K562 (cell line): ENCODE results near the gene RTBDN. TPM values are rescaled to one million over a fixed set of nuclear protein-coding genes. Genes with fewer than 3 reads are reported as not detected.

Source experiments
- ARHGAP35 ChIP-seq: fragments of 450-650 bp; IDR thresholded peaks from 2 replicates; pipeline ENCODE4 v1.6.1; 2018; ENCODE audit not compliant: partially characterized antibody
- DACH1 ChIP-seq: fragments of 450-650 bp; IDR thresholded peaks from 2 replicates; pipeline ENCODE4 v1.6.1; 2018; ENCODE audit not compliant: partially characterized antibody
- HNRNPUL1 ChIP-seq: fragments of 200-400 bp; formaldehyde crosslinking; IDR thresholded peaks from 2 replicates; pipeline ENCODE4 v1.6.1; 2017; ENCODE audit warnings: low read length
- KDM2B ChIP-seq: fragments of 250-450 bp; sonication (Bioruptor Pico); IDR thresholded peaks from 2 replicates; pipeline ENCODE4 v1.8.0; 2021; ENCODE audit warnings: mild to moderate bottlenecking, moderate library complexity
- MECOM ChIP-seq: fragments of 250-450 bp; sonication (Bioruptor Pico); IDR thresholded peaks from 2 replicates; pipeline ENCODE4 v1.8.0; 2022; ENCODE audit warnings: inconsistent platforms
- NR2F6 ChIP-seq: fragments of 450-650 bp; formaldehyde crosslinking; IDR thresholded peaks from 2 replicates; pipeline ENCODE4 v1.4.0; 2020; ENCODE audit warnings: mild to moderate bottlenecking
- POLR2H ChIP-seq: IDR thresholded peaks from 2 replicates; pipeline ENCODE4 v1.6.1; 2016; ENCODE audit warnings: missing genetic modification characterization, low read depth, mild to moderate bottlenecking, control low read depth, missing compliant biosample characterization, moderate library complexity
- PTRF ChIP-seq: fragments of 450-650 bp; IDR thresholded peaks from 2 replicates; pipeline ENCODE4 v1.6.1; 2016; ENCODE audit warnings: mild to moderate bottlenecking, missing genetic modification characterization, missing compliant biosample characterization
- SIN3A ChIP-seq, 2 experiments: fragments of 150-350 bp in 1 of 2; IDR thresholded peaks; 2 replicates each; pipeline ENCODE4 v1.6.1; 2011 to 2016; ENCODE audit warnings: borderline replicate concordance in 2 of 2, low read depth in 2 of 2, low read length in 2 of 2, mild to moderate bottlenecking in 2 of 2, moderate library complexity in 2 of 2; ENCODE audit not compliant: control insufficient read depth in 1 of 2
- SMC3 ChIP-seq: conservative IDR thresholded peaks from 2 replicates; pipeline ENCODE4 v1.6.1; 2011; ENCODE audit warnings: low read depth, low read length, improper control_type of control experiment; ENCODE audit not compliant: insufficient read depth
- TOE1 ChIP-seq, 2 experiments: fragments of 450-650 bp in 1 of 2; sonication (generic) in 1 of 2; formaldehyde crosslinking in 1 of 2; IDR thresholded peaks; 2 replicates each; pipeline versions ENCODE4 v1.7.1 to v1.8.0; 2016 to 2022; ENCODE audit warnings: borderline replicate concordance in 2 of 2, mild to moderate bottlenecking in 2 of 2, antibody characterized with exemption in 1 of 2, inconsistent platforms in 1 of 2, low read depth in 1 of 2, missing genetic modification reagents in 1 of 2, moderate library complexity in 1 of 2
- ZNF766 ChIP-seq: fragments of 200-800 bp; sonication (Bioruptor generic); conservative IDR thresholded peaks from 2 replicates; pipeline ENCODE4 v1.6.1; 2016; ENCODE audit warnings: missing genetic modification characterization, missing compliant biosample characterization
- ZNF77 ChIP-seq: fragments of 250-450 bp; sonication (Bioruptor Pico); IDR thresholded peaks from 2 replicates; pipeline ENCODE4 v1.5.0; 2020
- polyA plus RNA-seq, 8 experiments: library from polyadenylated mRNA; depleted of rRNA in 4 of 8; stranded (reverse) in 5 of 8; unstranded in 3 of 8; fragments of >200 nt; fragmentation: Nextera tagmentation in 2 of 8; fragmentation: Illumina TruSeq in 1 of 8; extraction: Ambion mirVana in 2 of 8; extraction: Trizol in 1 of 8; gene quantifications; 2 replicates each; pipeline versions ENCODE4 v1.2.1 to v1.2.3, GENCODE V29; 2011 to 2014; ENCODE audit warnings: inconsistent platforms in 1 of 8, missing spikeins in 1 of 8
- total RNA-seq, 7 experiments: library from RNA; depleted of rRNA in 6 of 7; stranded (reverse); fragments of >200 nt in 6 of 7; fragmentation: Illumina TruSeq in 2 of 7; extraction: Trizol in 2 of 7; gene quantifications; 2 replicates each; pipeline versions ENCODE4 v1.2.1 to v1.2.3, GENCODE V29; 2011 to 2021; ENCODE audit warnings: low replicate concordance in 1 of 7
- TF ChIP-seq, protein P1 (sequence below), 2 experiments: fragments of 450-650 bp; formaldehyde crosslinking in 1 of 2; IDR thresholded peaks; 2 replicates each; pipeline versions ENCODE4 v1.4.0 to v1.6.1; 2014 to 2020; ENCODE audit warnings: mild to moderate bottlenecking in 2 of 2, borderline replicate concordance in 1 of 2, low read depth in 1 of 2
- TF ChIP-seq, protein P2 (sequence below): sonication (generic); formaldehyde crosslinking; IDR thresholded peaks from 2 replicates; pipeline ENCODE4 v1.8.1; 2022; ENCODE audit warnings: missing genetic modification reagents
- TF ChIP-seq, protein P3 (sequence below): sonication (generic); formaldehyde crosslinking; IDR thresholded peaks from 2 replicates; pipeline ENCODE4 v1.4.0; 2020; ENCODE audit warnings: mild to moderate bottlenecking, missing genetic modification reagents

The RTBDN gene
- total and polyA plus RNA-seq, 9 of the 15 experiments (the other 6 are each of a cell fraction or from before 2014, with no cell fraction given), result 0.20 to 2.3 (median 0.72) TPM; not detected in 1

DNA sequence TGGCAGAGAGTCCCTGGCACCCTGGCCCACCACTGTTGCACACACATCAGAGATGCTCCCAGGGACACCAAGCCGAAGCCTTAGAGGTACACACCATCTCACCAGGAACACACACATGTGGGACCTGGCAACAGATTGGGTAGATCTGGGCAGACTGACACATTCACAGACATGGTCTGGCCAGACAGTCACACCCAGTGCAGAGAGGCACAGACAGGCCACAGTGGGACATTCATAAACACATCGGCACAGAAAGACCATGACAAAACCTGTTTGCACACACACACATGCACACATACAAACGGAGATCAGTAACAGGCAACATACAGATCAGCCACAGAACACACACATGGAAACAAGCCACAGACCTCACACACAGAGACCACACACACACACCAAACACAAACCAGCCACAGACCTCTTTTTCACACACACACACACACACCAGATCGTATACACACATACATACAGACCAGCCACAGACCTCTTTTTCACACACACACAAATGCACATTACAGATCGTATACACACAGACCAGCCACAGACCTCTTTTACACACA is 49.4 kb downstream of the RTBDN start (continued):
- TF ChIP-seq DACH1 (no peak), SIN3A (IDR thresholded peaks at IDR 0.05; ENCODE audit: borderline replicate concordance in 2 of 2, control insufficient read depth in 1 of 2, low read depth in 2 of 2, low read length in 2 of 2) (no peak), ZNF766 (CRISPR knock-in tag) (0 out of 2 replicates have a peak, but pooled peaks have one; percentile 36), MECOM (CRISPR knock-in tag) (no peak), HNRNPUL1 (no peak), POLR2H (tag) (no peak), PTRF (tag) (0 out of 2 replicates have a peak, but pooled peaks have one; percentile 50), ZNF77 (CRISPR knock-in tag) (no peak), TOE1 (IDR thresholded peaks at IDR 0.05; ENCODE audit: borderline replicate concordance) (no peak; the same call in 1 of the 2 replicates), TOE1 (CRISPR knock-in tag; IDR thresholded peaks at IDR 0.05; ENCODE audit: borderline replicate concordance, low read depth) (no peak), KDM2B (CRISPR knock-in tag) (no peak), NR2F6 (CRISPR knock-in tag) (no peak), ARHGAP35 (peak; percentile 5), SMC3 (no peak)
- TF ChIP-seq, protein P1, sequence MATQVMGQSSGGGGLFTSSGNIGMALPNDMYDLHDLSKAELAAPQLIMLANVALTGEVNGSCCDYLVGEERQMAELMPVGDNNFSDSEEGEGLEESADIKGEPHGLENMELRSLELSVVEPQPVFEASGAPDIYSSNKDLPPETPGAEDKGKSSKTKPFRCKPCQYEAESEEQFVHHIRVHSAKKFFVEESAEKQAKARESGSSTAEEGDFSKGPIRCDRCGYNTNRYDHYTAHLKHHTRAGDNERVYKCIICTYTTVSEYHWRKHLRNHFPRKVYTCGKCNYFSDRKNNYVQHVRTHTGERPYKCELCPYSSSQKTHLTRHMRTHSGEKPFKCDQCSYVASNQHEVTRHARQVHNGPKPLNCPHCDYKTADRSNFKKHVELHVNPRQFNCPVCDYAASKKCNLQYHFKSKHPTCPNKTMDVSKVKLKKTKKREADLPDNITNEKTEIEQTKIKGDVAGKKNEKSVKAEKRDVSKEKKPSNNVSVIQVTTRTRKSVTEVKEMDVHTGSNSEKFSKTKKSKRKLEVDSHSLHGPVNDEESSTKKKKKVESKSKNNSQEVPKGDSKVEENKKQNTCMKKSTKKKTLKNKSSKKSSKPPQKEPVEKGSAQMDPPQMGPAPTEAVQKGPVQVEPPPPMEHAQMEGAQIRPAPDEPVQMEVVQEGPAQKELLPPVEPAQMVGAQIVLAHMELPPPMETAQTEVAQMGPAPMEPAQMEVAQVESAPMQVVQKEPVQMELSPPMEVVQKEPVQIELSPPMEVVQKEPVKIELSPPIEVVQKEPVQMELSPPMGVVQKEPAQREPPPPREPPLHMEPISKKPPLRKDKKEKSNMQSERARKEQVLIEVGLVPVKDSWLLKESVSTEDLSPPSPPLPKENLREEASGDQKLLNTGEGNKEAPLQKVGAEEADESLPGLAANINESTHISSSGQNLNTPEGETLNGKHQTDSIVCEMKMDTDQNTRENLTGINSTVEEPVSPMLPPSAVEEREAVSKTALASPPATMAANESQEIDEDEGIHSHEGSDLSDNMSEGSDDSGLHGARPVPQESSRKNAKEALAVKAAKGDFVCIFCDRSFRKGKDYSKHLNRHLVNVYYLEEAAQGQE (IDR thresholded peaks at IDR 0.05; ENCODE audit: borderline replicate concordance), result no peak
- TF ChIP-seq, protein P1 (CRISPR knock-in tag; IDR thresholded peaks at IDR 0.05; ENCODE audit: low read depth), result 0 out of 2 replicates have a peak, but pooled peaks have one; percentile 47
- TF ChIP-seq, protein P2, sequence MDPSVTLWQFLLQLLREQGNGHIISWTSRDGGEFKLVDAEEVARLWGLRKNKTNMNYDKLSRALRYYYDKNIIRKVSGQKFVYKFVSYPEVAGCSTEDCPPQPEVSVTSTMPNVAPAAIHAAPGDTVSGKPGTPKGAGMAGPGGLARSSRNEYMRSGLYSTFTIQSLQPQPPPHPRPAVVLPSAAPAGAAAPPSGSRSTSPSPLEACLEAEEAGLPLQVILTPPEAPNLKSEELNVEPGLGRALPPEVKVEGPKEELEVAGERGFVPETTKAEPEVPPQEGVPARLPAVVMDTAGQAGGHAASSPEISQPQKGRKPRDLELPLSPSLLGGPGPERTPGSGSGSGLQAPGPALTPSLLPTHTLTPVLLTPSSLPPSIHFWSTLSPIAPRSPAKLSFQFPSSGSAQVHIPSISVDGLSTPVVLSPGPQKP, result no peak
- TF ChIP-seq, protein P3, sequence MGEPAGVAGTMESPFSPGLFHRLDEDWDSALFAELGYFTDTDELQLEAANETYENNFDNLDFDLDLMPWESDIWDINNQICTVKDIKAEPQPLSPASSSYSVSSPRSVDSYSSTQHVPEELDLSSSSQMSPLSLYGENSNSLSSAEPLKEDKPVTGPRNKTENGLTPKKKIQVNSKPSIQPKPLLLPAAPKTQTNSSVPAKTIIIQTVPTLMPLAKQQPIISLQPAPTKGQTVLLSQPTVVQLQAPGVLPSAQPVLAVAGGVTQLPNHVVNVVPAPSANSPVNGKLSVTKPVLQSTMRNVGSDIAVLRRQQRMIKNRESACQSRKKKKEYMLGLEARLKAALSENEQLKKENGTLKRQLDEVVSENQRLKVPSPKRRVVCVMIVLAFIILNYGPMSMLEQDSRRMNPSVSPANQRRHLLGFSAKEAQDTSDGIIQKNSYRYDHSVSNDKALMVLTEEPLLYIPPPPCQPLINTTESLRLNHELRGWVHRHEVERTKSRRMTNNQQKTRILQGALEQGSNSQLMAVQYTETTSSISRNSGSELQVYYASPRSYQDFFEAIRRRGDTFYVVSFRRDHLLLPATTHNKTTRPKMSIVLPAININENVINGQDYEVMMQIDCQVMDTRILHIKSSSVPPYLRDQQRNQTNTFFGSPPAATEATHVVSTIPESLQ (CRISPR knock-in tag), result no peak
